Thoracic aorta (tissue), 2 donors: Measurements from ENCODE around the gene PIGT. TPM values are rescaled to one million over a fixed set of nuclear protein-coding genes. Genes with fewer than 3 reads are reported as not detected.

Experiments
- ATAC-seq: fragments of 150-250 bp; one replicate; pipeline ENCODE4 v1.8.0; 2017; ENCODE audit warnings: low read depth; ENCODE audit not compliant: insufficient number of reproducible peaks, low FRiP score
- DNase-seq: peaks from one replicate; pipeline ENCODE4 v3.0.0-alpha.2; 2020; ENCODE audit warnings: low spot score
- H3K27ac ChIP-seq, 2 donors: fragments of 200-600 bp; sonication (generic); 1 replicate in 1 of 2; 2 replicates in 1 of 2; pipeline ENCODE4 v1.5.1; 2016; ENCODE audit warnings: mild to moderate bottlenecking in 2 of 2, moderate library complexity in 2 of 2
- H3K27me3 ChIP-seq: fragments of 200-600 bp; sonication (generic); replicated peaks from 2 replicates; pipeline ENCODE4 v1.6.0; 2016; ENCODE audit warnings: mild to moderate bottlenecking; ENCODE audit not compliant: insufficient read depth
- H3K36me3 ChIP-seq: fragments of 200-600 bp; sonication (generic); one replicate; pipeline ENCODE4 v1.5.1; 2016
- H3K4me1 ChIP-seq, 2 donors: fragments of 200-600 bp; sonication (generic); 1 replicate in 1 of 2; 2 replicates in 1 of 2; pipeline versions ENCODE4 v1.5.1 to v1.6.0; 2016; ENCODE audit warnings: low read depth in 2 of 2, mild to moderate bottlenecking in 1 of 2; ENCODE audit not compliant: control insufficient read depth in 1 of 2
- H3K4me3 ChIP-seq: fragments of 200-600 bp; sonication (generic); 2 replicates; pipeline ENCODE4 v1.5.1; 2016; ENCODE audit warnings: mild to moderate bottlenecking
- H3K9me3 ChIP-seq: fragments of 200-600 bp; sonication (generic); 2 replicates; pipeline ENCODE4 v1.5.1; 2016
- total RNA-seq, 2 donors: library from RNA; depleted of rRNA; stranded (reverse); fragments of >200 nt; gene quantifications; one replicate each; pipeline versions ENCODE4 v1.1.0 to v1.2.3, GENCODE V29; 2016
- TF ChIP-seq, protein P1 (sequence below): fragments of 200-600 bp; sonication (generic); IDR thresholded peaks from one replicate; pipeline ENCODE4 v1.5.1; 2019; ENCODE audit warnings: antibody characterized with exemption

Gene PIGT
- total RNA-seq, 2 donors from 2014 or later = 117 to 169 TPM

DNA sequence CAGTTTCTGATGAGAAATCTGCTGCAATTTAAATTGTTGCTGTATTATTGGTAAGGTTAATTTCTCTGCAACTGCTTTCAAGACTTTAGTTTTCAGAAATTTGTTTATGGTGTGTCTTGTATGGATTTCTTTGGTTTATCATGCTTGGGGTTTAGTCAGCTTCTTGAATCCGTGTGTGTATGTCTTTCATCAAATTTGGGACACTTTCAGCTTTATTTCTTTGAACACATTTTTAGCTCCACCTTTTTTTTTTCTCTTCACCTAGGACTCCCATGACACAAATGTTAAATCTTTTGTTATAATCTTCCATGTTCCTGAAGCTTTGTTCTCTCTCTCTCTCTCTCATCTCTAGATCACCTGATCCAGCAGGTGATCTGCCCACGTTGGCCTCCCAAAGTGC, 24.4 kb upstream of the PIGT start:
- Histone ChIP-seq H3K27me3 (no peaks in the 10 kb centered on the region), H3K27ac (no peak overlapping the region), H3K4me3 (no peak overlapping the region), H3K36me3 (no peaks in the 10 kb centered on the region), H3K4me1 (no peaks in the 10 kb centered on the region), H3K9me3 (no peaks in the 10 kb centered on the region)
- DNase-seq = no peak
- TF ChIP-seq, protein P1, sequence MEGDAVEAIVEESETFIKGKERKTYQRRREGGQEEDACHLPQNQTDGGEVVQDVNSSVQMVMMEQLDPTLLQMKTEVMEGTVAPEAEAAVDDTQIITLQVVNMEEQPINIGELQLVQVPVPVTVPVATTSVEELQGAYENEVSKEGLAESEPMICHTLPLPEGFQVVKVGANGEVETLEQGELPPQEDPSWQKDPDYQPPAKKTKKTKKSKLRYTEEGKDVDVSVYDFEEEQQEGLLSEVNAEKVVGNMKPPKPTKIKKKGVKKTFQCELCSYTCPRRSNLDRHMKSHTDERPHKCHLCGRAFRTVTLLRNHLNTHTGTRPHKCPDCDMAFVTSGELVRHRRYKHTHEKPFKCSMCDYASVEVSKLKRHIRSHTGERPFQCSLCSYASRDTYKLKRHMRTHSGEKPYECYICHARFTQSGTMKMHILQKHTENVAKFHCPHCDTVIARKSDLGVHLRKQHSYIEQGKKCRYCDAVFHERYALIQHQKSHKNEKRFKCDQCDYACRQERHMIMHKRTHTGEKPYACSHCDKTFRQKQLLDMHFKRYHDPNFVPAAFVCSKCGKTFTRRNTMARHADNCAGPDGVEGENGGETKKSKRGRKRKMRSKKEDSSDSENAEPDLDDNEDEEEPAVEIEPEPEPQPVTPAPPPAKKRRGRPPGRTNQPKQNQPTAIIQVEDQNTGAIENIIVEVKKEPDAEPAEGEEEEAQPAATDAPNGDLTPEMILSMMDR = no peak
- ATAC-seq = no peak

DNA sequence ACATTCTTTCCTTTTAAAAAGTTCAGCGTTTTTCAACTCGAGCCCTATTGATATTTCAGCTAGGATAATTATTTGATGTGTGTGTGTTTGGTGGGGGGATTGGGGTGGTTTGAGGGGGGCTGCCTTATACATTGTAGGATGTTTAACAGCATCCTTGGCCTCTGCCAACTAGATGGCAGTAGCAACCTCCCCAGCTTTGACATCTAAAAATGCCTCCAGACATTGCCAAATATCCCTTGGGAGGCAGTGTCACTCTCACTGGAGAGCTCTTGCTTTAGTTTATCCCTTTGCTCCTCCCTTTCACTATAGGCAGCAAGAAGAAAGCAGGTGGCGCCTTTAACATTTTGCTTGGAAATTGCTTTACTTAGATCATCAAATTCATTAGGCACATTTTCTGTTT, 23.2 kb upstream of the PIGT start:
- TF ChIP-seq, protein P1 = no peak
- no peak for ATAC-seq
- Histone ChIP-seq H3K4me1 (no peaks in the 10 kb centered on the region), H3K27me3 (no peaks in the 10 kb centered on the region), H3K9me3 (no peaks in the 10 kb centered on the region), H3K27ac (no peak overlapping the region), H3K36me3 (no peaks in the 10 kb centered on the region), H3K4me3 (no peak overlapping the region)
- no peak for DNase-seq

DNA sequence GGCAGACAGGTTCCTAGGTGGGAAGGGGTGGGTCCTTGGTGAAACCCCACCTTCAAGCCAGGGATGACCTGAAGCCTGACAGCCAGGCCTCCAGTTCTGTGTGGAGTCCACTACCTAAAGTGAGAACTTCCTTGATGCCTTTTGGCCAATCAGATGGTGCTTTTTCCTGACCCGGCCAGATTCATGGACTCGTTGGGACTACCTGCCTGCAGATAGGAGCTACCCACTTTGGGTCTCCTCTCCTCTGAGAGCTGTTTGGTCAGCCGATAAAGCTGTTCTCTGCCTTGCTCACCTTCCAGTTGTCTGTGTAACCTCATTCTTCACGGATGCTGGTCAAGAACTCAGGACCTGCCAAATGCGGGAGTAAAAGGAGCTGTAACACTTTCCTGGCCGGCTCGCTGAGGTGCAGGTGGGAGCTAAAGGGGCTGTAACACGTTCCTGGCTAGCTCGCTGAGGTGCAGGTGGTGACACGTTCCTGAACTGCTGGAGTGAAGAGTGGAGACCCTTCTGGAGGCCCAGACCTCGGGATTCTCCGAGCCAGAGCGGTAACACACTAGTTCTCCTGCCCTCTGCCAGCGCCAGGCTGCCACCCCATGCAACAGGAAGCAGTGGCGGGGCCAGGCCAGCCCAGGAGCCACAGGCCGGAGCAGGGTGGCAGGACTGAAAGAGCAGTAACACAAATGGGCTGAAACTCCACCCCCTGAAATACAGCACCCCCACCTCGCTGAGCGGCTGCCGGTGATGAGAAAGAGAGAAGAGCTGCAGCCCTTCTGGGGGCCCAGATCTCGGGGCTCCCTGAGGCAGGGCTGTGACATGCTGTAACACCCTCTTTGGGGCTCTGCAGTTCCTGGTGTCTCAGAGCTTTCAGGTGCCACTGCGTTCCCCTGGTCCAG, 21.5 kb upstream of the PIGT start:
- no peaks in the 10 kb centered on the region for H3K27me3 ChIP-seq
- no peaks in the 10 kb centered on the region for H3K9me3 ChIP-seq
- H3K36me3 ChIP-seq = no peaks in the 10 kb centered on the region
- no peak overlapping the region for H3K4me3 ChIP-seq
- H3K27ac ChIP-seq = no peak overlapping the region
- ATAC-seq (no peak), DNase-seq (no peak)
- H3K4me1 ChIP-seq = no peaks in the 10 kb centered on the region
- TF ChIP-seq, protein P1 = no peak

DNA sequence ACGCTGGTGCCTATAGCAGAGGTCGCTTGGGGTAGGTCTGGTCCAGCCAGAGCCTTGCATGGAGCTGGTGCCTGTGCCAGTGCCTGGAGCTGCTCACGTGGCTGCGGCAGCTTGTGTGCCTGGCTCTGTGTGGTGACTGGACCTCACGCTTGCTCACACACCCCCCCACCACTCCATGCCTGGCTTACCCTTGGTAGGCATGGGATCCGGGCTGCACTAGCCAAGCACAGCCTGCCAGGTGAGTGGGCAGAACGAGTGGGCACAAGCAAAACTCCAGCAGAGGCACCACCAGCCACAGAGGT, 20.9 kb upstream of the PIGT start:
- ATAC-seq (no peak), DNase-seq (no peak)
- no peak overlapping the region for H3K27ac ChIP-seq
- H3K4me3 ChIP-seq = no peak overlapping the region
- no peaks in the 10 kb centered on the region for H3K9me3 ChIP-seq
- no peaks in the 10 kb centered on the region for H3K27me3 ChIP-seq
- TF ChIP-seq, protein P1 = no peak
- H3K36me3 ChIP-seq = no peaks in the 10 kb centered on the region
- no peaks in the 10 kb centered on the region for H3K4me1 ChIP-seq

DNA sequence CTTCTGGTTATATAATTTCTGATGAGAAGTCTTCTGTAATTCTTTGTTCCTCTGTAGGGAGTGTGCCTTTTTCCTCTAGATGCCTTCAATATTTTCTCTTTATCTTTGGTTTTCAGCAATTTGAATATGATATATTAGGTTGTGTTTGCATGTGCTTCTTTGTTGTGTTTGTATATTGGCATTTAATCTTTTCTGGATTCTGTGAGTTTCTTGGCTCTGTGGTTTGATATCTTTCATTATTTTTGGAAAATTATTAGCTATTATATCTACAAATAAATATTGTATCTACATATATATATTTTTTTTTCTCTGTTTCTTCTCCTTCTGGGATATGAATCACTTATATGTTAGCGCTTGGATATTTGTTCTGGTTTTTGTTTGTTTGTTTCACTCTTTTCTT, 16.9 kb upstream of the PIGT start:
- TF ChIP-seq, protein P1 = no peak
- Histone ChIP-seq H3K36me3 (no peaks in the 10 kb centered on the region), H3K27ac (no peak overlapping the region), H3K4me3 (no peak overlapping the region), H3K9me3 (peaks cover 6% of the 10 kb centered on the region), H3K4me1 (no peaks in the 10 kb centered on the region), H3K27me3 (no peaks in the 10 kb centered on the region)
- ATAC-seq (no peak), DNase-seq (no peak)
